Lung (tissue), 12 donors: ENCODE data around the gene ACOD1. TPM values are rescaled to one million over a fixed set of nuclear protein-coding genes. Genes with fewer than 3 reads are reported as not detected.
"Not testable (repeated sequence)": the region's sequence is repeated elsewhere in the genome, so short reads cannot be mapped to it uniquely, and the experiment has no call there.

Source experiments
- ATAC-seq: fragments of 200-7000 bp; cut with Tn5 transposase; one replicate; pipeline ENCODE4 v1.9.1; 2020; ENCODE audit warnings: moderate number of reproducible peaks; ENCODE audit not compliant: insufficient read depth, low FRiP score
- DNase-seq, 3 donors: peaks; one replicate each; pipeline ENCODE4 v3.0.0-alpha.2; 2013 to 2017
- H3K27ac ChIP-seq, 2 donors: one replicate each; pipeline ENCODE4 v1.5.1; 2013; ENCODE audit warnings: mild to moderate bottlenecking in 2 of 2, moderate library complexity in 2 of 2, control low read depth in 1 of 2, inconsistent platforms in 1 of 2, low read depth in 1 of 2, low read length in 1 of 2
- H3K27me3 ChIP-seq, 3 donors: one replicate each; pipeline ENCODE4 v1.5.1; 2013; ENCODE audit warnings: low read length in 2 of 3; ENCODE audit not compliant: control insufficient read depth in 3 of 3, insufficient read depth in 3 of 3
- H3K36me3 ChIP-seq, 4 donors: one replicate each; pipeline ENCODE4 v1.5.1; 2013; ENCODE audit warnings: low read length in 4 of 4, mild to moderate bottlenecking in 1 of 4, moderate library complexity in 1 of 4; ENCODE audit not compliant: control insufficient read depth in 4 of 4, insufficient read depth in 4 of 4
- H3K4me1 ChIP-seq, 5 donors: one replicate each; pipeline ENCODE4 v1.5.1; 2013; ENCODE audit warnings: low read length in 5 of 5, mild to moderate bottlenecking in 2 of 5, moderate library complexity in 1 of 5; ENCODE audit not compliant: control insufficient read depth in 5 of 5, insufficient read depth in 5 of 5
- H3K4me3 ChIP-seq: one replicate; pipeline ENCODE4 v1.5.1; 2013; ENCODE audit warnings: mild to moderate bottlenecking, control low read depth, moderate library complexity
- H3K9ac ChIP-seq, 2 donors: one replicate each; pipeline ENCODE4 v1.5.1; 2013; ENCODE audit warnings: low read length in 2 of 2, control low read depth in 1 of 2; ENCODE audit not compliant: insufficient read depth in 1 of 2
- H3K9me3 ChIP-seq, 4 donors: one replicate each; pipeline ENCODE4 v1.5.1; 2013; ENCODE audit warnings: low read length in 3 of 4, mild to moderate bottlenecking in 1 of 4, moderate library complexity in 1 of 4; ENCODE audit not compliant: control insufficient read depth in 4 of 4, insufficient read depth in 3 of 4
- CTCF ChIP-seq: IDR thresholded peaks from 2 replicates; pipeline ENCODE4 v1.5.1; 2012; ENCODE audit warnings: mild to moderate bottlenecking; ENCODE audit errors: control extremely low read depth, extremely low read depth
- WGBS, 2 donors: extraction: QIAGEN DNeasy Blood & Tissue Kit; methylation state at CpG; one replicate each; pipeline ENCODE4 v1.1.7; 2013; 5-methylcytosine and 5-hydroxymethylcytosine counted together
- polyA plus RNA-seq, 2 donors: library from polyadenylated mRNA; stranded (reverse); fragments of 200-250 nt; gene quantifications; one replicate each; pipeline ENCODE4 v1.2.1, GENCODE V29; 2013
- total RNA-seq, 2 donors: library from RNA; depleted of rRNA in 1 of 2; stranded (reverse); fragments of >200 nt in 1 of 2; gene quantifications; one replicate each; pipeline ENCODE4 v1.2.1, GENCODE V29; 2014 to 2021
- donor health status: control.
- donor health status: control.
- donor health status: Bipolar disorder and iron deficiency.
- donor health status: healthy.
- donor health status: DM: yes; HTN: yes; CAD: no.

ACOD1 gene
- total and polyA plus RNA-seq, 4 donors, result 0.10 to 11.0 TPM; not detected in 2

DNA sequence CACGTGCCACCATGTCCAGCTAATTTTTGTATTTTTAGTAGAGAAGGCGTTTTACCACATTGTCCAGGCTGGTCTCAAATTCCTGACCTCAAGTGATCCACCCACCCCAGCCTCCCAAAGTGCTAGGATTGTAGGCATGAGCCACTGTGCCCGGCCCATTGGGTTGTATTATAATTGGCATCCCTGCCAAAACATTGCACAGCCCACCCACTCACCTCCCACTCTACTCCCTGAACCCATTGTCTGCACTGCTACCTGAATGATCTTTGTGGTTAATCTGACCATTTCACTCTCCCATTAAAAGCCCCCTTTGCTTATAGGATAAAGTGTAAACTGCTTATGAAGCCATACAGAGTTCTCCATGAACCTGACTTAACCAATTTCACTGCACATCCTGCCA lies 35.8 kb upstream of the ACOD1 start:
- H3K36me3 ChIP-seq, result no peaks in the 10 kb centered on the region
- no peak overlapping the region for H3K9ac ChIP-seq
- H3K27ac ChIP-seq, result no peak overlapping the region
- peaks cover 0 to 2% (median 0%) of the 10 kb centered on the region in 3 donors for H3K27me3 ChIP-seq
- DNase-seq (no peak), ATAC-seq (no peak)
- 89 to 99% methylated on average over 3 of the region's 3 CpGs for WGBS, 2 donors
- no peaks in the 10 kb centered on the region for H3K9me3 ChIP-seq
- TF ChIP-seq CTCF, result no peak
- no peaks in the 10 kb centered on the region for H3K4me1 ChIP-seq
- no peak overlapping the region for H3K4me3 ChIP-seq

- DNase-seq (no peak), ATAC-seq (no peak)
- no peak overlapping the region for H3K9ac ChIP-seq
- WGBS, 2 donors, result 88 to 96% methylated on average over 4 of the region's 4 CpGs
- no peaks in the 10 kb centered on the region for H3K4me1 ChIP-seq
- TF ChIP-seq CTCF, result no peak
- H3K27ac ChIP-seq, result no peak overlapping the region
- H3K36me3 ChIP-seq, result no peaks in the 10 kb centered on the region
- peaks cover 0 to 2% (median 0%) of the 10 kb centered on the region in 3 donors for H3K27me3 ChIP-seq
- no peaks in the 10 kb centered on the region for H3K9me3 ChIP-seq
- no peak overlapping the region for H3K4me3 ChIP-seq
Observed at GRCh38 chr13:76913898-76914297, 34.4 kb upstream of the ACOD1 start.

DNA sequence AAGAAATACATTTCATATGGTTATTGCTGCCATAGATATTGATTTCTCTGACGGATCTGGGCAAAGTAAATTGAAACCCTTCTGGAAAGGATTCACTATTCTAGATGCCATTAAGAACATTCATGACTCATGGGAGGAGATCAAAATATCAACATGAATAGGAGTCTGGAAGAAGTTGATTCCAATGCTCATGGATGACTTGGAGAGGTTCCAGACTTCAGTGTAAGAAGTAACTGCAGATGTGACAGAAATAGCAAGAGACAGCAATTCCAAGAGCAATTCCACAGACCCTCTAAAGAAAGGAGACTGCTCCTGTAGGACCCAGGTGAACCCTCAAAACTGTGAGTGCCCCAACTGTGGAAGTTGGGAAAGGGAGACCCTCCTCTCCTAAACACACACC lies 31.2 kb upstream of the ACOD1 start:
- Histone ChIP-seq H3K27ac (no peak overlapping the region), H3K9ac (no peak overlapping the region), H3K36me3 (no peaks in the 10 kb centered on the region), H3K4me3 (no peak overlapping the region), H3K9me3 (no peaks in the 10 kb centered on the region), H3K4me1 (no peaks in the 10 kb centered on the region), H3K27me3 (peaks cover 0 to 2% (median 0%) of the 10 kb centered on the region in 3 donors)
- WGBS, 2 donors, result 94 to 98% methylated on average over 1 of the region's 1 CpG
- TF ChIP-seq CTCF, result no peak
- ATAC-seq (no peak), DNase-seq (no peak)

- H3K4me1 ChIP-seq, H3K4me3 ChIP-seq, H3K27ac ChIP-seq, H3K36me3 ChIP-seq, ATAC-seq, H3K9me3 ChIP-seq, H3K9ac ChIP-seq, DNase-seq, H3K27me3 ChIP-seq: not testable (repeated sequence)
- WGBS, 2 donors, result 86 to 88% methylated on average over 12 of the region's 12 CpGs
Observed at GRCh38 chr13:76917755-76918481, 30.4 kb upstream of the ACOD1 start.
